Upper lobe of left lung (tissue), 6 donors: ENCODE data around the gene PRR5L. TPM values are rescaled to one million over a fixed set of nuclear protein-coding genes. Genes with fewer than 3 reads are reported as not detected.

Experiments used
- ATAC-seq, 2 donors: fragments of 200-7000 bp; cut with Tn5 transposase; one replicate each; pipeline ENCODE4 v1.9.1; 2022; ENCODE audit warnings: mild to moderate bottlenecking in 2 of 2, moderate library complexity in 2 of 2; ENCODE audit not compliant: low FRiP score in 2 of 2
- DNase-seq, 2 donors: peaks; one replicate each; pipeline ENCODE4 v3.0.0-alpha.2; 2019 to 2020
- H3K27ac ChIP-seq, 4 donors: fragments of 200-600 bp; sonication (generic); one replicate each; pipeline ENCODE4 v1.5.1; 2016 to 2019
- H3K27me3 ChIP-seq, 4 donors: fragments of 200-600 bp; sonication (generic); one replicate each; pipeline ENCODE4 v1.5.1; 2017 to 2019
- H3K36me3 ChIP-seq, 4 donors: fragments of 200-600 bp; sonication (generic); one replicate each; pipeline ENCODE4 v1.5.1; 2016 to 2019
- H3K4me1 ChIP-seq, 4 donors: fragments of 200-600 bp; sonication (generic); one replicate each; pipeline ENCODE4 v1.5.1; 2018 to 2019
- H3K4me3 ChIP-seq, 4 donors: fragments of 200-600 bp; sonication (generic); one replicate each; pipeline ENCODE4 v1.5.1; 2017 to 2019; ENCODE audit warnings: mild to moderate bottlenecking in 2 of 4, moderate library complexity in 1 of 4
- H3K9me3 ChIP-seq, 4 donors: fragments of 200-600 bp; sonication (generic); one replicate each; pipeline ENCODE4 v1.5.1; 2018 to 2019
- CTCF ChIP-seq, 6 experiments: fragments of 450-650 bp in 4 of 6; fragments of 200-600 bp in 2 of 6; sonication (generic) in 2 of 6; IDR thresholded peaks; one replicate each; pipeline ENCODE4 v1.5.1; 2016 to 2019; ENCODE audit warnings: antibody characterized with exemption in 6 of 6
- EP300 ChIP-seq, 4 donors: sonication (generic); formaldehyde crosslinking; IDR thresholded peaks; one replicate each; pipeline ENCODE4 v1.5.1; 2017; ENCODE audit warnings: antibody characterized with exemption in 4 of 4, control low read depth in 2 of 4
- POLR2A ChIP-seq, 4 donors: fragments of 450-650 bp; IDR thresholded peaks; one replicate each; pipeline ENCODE4 v1.5.1; 2016 to 2017; ENCODE audit warnings: antibody characterized with exemption in 4 of 4, mild to moderate bottlenecking in 2 of 4
- POLR2AphosphoS5 ChIP-seq, 2 donors: sonication (generic); formaldehyde crosslinking; IDR thresholded peaks; one replicate each; pipeline ENCODE4 v1.5.1; 2017; ENCODE audit warnings: antibody characterized with exemption in 2 of 2
- WGBS, 2 donors: methylation state at CpG; one replicate each; pipeline ENCODE4 v1.1.5; 2017 to 2018; 5-methylcytosine and 5-hydroxymethylcytosine counted together
- total RNA-seq, 6 donors: library from RNA; depleted of rRNA in 4 of 6; stranded (reverse); fragments of >200 nt in 4 of 6; gene quantifications; one replicate each; pipeline versions ENCODE4 v1.1.0 to v1.2.1, GENCODE V29; 2016 to 2021
- donor health status: DM: no; HTN: no; CAD: no; lungs with moderate emphysema.
- donor health status: DM: no; HTN: yes; CAD: no; lungs with severe emphysema.

PRR5L gene
- total RNA-seq, 6 donors from 2014 or later, result 18.9 to 40.5 (median 27.6) TPM

GRCh38 chr11:36462321-36462720, 166.2 kb downstream of the PRR5L start:
- H3K27me3 ChIP-seq, result no peaks in the 10 kb centered on the region

GRCh38 chr11:36463781-36464180, 167.7 kb downstream of the PRR5L start:
- Histone ChIP-seq H3K9me3 (no peaks in the 10 kb centered on the region), H3K36me3 (peaks cover 0 to 4% (median 0%) of the 10 kb centered on the region in 4 donors), H3K27me3 (no peaks in the 10 kb centered on the region), H3K4me1 (peaks cover 0 to 5% (median 1%) of the 10 kb centered on the region in 4 donors), H3K4me3 (no peak overlapping the region), H3K27ac (no peak overlapping the region)
- TF ChIP-seq CTCF (IDR thresholded peaks at IDR 0.05) (no peak), POLR2A (IDR thresholded peaks at IDR 0.05) (no peak), POLR2AphosphoS5 (IDR thresholded peaks at IDR 0.05) (no peak), EP300 (IDR thresholded peaks at IDR 0.05) (no peak)
- 63 to 71% methylated on average over 3 of the region's 3 CpGs for WGBS, 2 donors
- DNase-seq (no peak), ATAC-seq (no peak)

More at GRCh38 chr11:36462321-36462720, 166.2 kb downstream of the PRR5L start:
- TF ChIP-seq POLR2AphosphoS5 (IDR thresholded peaks at IDR 0.05), result no peak
- no peak for TF ChIP-seq POLR2A (IDR thresholded peaks at IDR 0.05)
- TF ChIP-seq CTCF (IDR thresholded peaks at IDR 0.05), result no peak
- TF ChIP-seq EP300 (IDR thresholded peaks at IDR 0.05), result no peak
- ATAC-seq, result no peak
- no peak overlapping the region for H3K4me3 ChIP-seq
- peak in 1 of 2 donors; percentile 79 for DNase-seq
- H3K36me3 ChIP-seq, result peaks cover 0 to 4% (median 0%) of the 10 kb centered on the region in 4 donors
- H3K27ac ChIP-seq, result no peak overlapping the region
- WGBS, 2 donors, result 94 to 98% methylated on average over 6 to 15 of the region's 15 CpGs
- no peaks in the 10 kb centered on the region for H3K9me3 ChIP-seq
- peaks cover 0 to 7% (median 1%) of the 10 kb centered on the region in 4 donors for H3K4me1 ChIP-seq

- TF ChIP-seq CTCF (IDR thresholded peaks at IDR 0.05) (no peak), POLR2AphosphoS5 (IDR thresholded peaks at IDR 0.05) (no peak), POLR2A (IDR thresholded peaks at IDR 0.05) (no peak), EP300 (IDR thresholded peaks at IDR 0.05) (no peak)
- Histone ChIP-seq H3K4me1 (peaks cover 0 to 6% (median 3%) of the 10 kb centered on the region in 4 donors), H3K27me3 (no peaks in the 10 kb centered on the region), H3K36me3 (peaks cover 0 to 4% (median 0%) of the 10 kb centered on the region in 4 donors), H3K27ac (no peak overlapping the region), H3K4me3 (no peak overlapping the region), H3K9me3 (no peaks in the 10 kb centered on the region)
- WGBS, 2 donors, result 85 to 96% methylated on average over 3 of the region's 3 CpGs
- DNase-seq, result no peak
- ATAC-seq, result no peak
Observed at GRCh38 chr11:36464720-36465119, 168.6 kb downstream of the PRR5L start.

GRCh38 chr11:36465449-36466163, 169.5 kb downstream of the PRR5L start:
- Histone ChIP-seq H3K4me3 (no peak overlapping the region), H3K9me3 (no peaks in the 10 kb centered on the region), H3K27me3 (no peaks in the 10 kb centered on the region), H3K27ac (no peak overlapping the region), H3K36me3 (peaks cover 0 to 4% (median 0%) of the 10 kb centered on the region in 4 donors), H3K4me1 (peaks cover 0 to 9% (median 5%) of the 10 kb centered on the region in 4 donors)
- no peak for DNase-seq
- ATAC-seq, result no peak
- TF ChIP-seq POLR2AphosphoS5 (IDR thresholded peaks at IDR 0.05), result no peak
- no peak for TF ChIP-seq EP300 (IDR thresholded peaks at IDR 0.05)
- no peak for TF ChIP-seq POLR2A (IDR thresholded peaks at IDR 0.05)
- TF ChIP-seq CTCF (IDR thresholded peaks at IDR 0.05), result no peak
- 93 to 96% methylated on average over 4 of the region's 4 CpGs for WGBS, 2 donors
